GM12878 (cell line): ENCODE results near the gene ELMOD3. TPM values are rescaled to one million over a fixed set of nuclear protein-coding genes. Genes with fewer than 3 reads are reported as not detected.

Experiments used
- ATAC-seq: fragments of 200-7000 bp; cut with Tn5 transposase; 3 replicates; pipeline ENCODE4 v1.9.1; 2020; ENCODE audit warnings: mild to moderate bottlenecking, moderate library complexity
- BruUV-seq: library from RNA; stranded (reverse); fragments of 400-500 nt; replicated peaks from 2 replicates; lab custom pipeline; 2021; lab: Mats Ljungman, UMichigan
- CTCF ChIA-PET: fragments of 300-600 bp; sonication (Branson Sonifier 250); formaldehyde crosslinking; extraction: SDS; loops from one replicate; lab custom pipeline; 2021; ENCODE audit warnings: inconsistent platforms; lab: Yijun Ruan, JAX
- POLR2A ChIA-PET: fragments of 350-600 bp; formaldehyde crosslinking; extraction: SDS; loops from one replicate; lab custom pipeline; 2021; ENCODE audit warnings: inconsistent platforms; lab: Charles Lee
- RAD21 ChIA-PET: fragments of 300-600 bp; sonication (Branson Sonifier 250); formaldehyde crosslinking; loops from one replicate; lab custom pipeline; 2023; ENCODE audit warnings: antibody characterized with exemption; ENCODE audit not compliant: unreplicated experiment; lab: Charles Lee
- SMC1A ChIA-PET: fragments of 300-600 bp; sonication (Branson Sonifier 250); formaldehyde crosslinking; loops from one replicate; lab custom pipeline; 2023; ENCODE audit not compliant: unreplicated experiment, uncharacterized antibody; lab: Charles Lee
- DNase-seq: peaks from one replicate; pipeline ENCODE4 v3.0.0-alpha.2; 2011; ENCODE audit warnings: low read depth, low spot score
- FAIRE-seq: peaks from 3 replicates; lab custom pipeline; 2011; peaks lifted over from hg19 to GRCh38; lab: Jason Lieb, UNC
- H2AFZ ChIP-seq: 2 replicates; pipeline ENCODE4 v1.6.0; 2011; ENCODE audit warnings: low read depth, low read length, control low read depth; ENCODE audit not compliant: control insufficient read depth
- H3K27ac ChIP-seq: 2 replicates; pipeline ENCODE4 v1.5.1; 2011; ENCODE audit warnings: control low read depth; ENCODE audit not compliant: control insufficient read depth, insufficient read depth
- H3K27me3 ChIP-seq, 2 experiments: replicated peaks in 1 of 2; 2 replicates each; pipeline versions ENCODE4 v1.6.0 to v1.6.1; 2011; ENCODE audit warnings: low read length in 1 of 2; ENCODE audit not compliant: control insufficient read depth in 2 of 2, insufficient read depth in 2 of 2
- H3K36me3 ChIP-seq, 2 experiments: 2 replicates each; pipeline ENCODE4 v1.5.1; 2011; ENCODE audit warnings: low read length in 1 of 2; ENCODE audit not compliant: control insufficient read depth in 2 of 2, insufficient read depth in 2 of 2
- H3K4me1 ChIP-seq: 2 replicates; pipeline ENCODE4 v1.6.1; 2011; ENCODE audit warnings: mild to moderate bottlenecking, low read length, moderate library complexity, mixed read lengths; ENCODE audit not compliant: control insufficient read depth, insufficient read depth
- H3K4me2 ChIP-seq: 2 replicates; pipeline ENCODE4 v1.6.0; 2011; ENCODE audit warnings: control low read depth; ENCODE audit not compliant: control insufficient read depth, insufficient read depth
- H3K4me3 ChIP-seq: fragments of 200-600 bp; sonication (generic); 2 replicates; pipeline ENCODE4 v1.5.1; 2016
- H3K79me2 ChIP-seq: 2 replicates; pipeline ENCODE4 v1.6.0; 2011; ENCODE audit warnings: low read length; ENCODE audit not compliant: control insufficient read depth, insufficient read depth
- H3K9ac ChIP-seq: 2 replicates; pipeline ENCODE4 v1.8.0; 2011; ENCODE audit warnings: low read length, control low read depth, mixed read lengths; ENCODE audit not compliant: control insufficient read depth, insufficient read depth
- H3K9me3 ChIP-seq: replicated peaks from 3 replicates; pipeline ENCODE4 v1.5.1; 2011; ENCODE audit warnings: mild to moderate bottlenecking, low read length; ENCODE audit not compliant: control insufficient read depth, insufficient read depth
- H4K20me1 ChIP-seq: 2 replicates; pipeline ENCODE4 v1.6.0; 2011; ENCODE audit not compliant: control insufficient read depth, insufficient read depth
- BCL3 ChIP-seq: IDR thresholded peaks from 2 replicates; pipeline ENCODE4 v1.6.1; 2011; ENCODE audit warnings: borderline replicate concordance, low read depth, mild to moderate bottlenecking, moderate library complexity, low read length; ENCODE audit not compliant: insufficient read depth, poor library complexity, severe bottlenecking
- CEBPB ChIP-seq, 2 experiments: fragments of 150-350 bp in 1 of 2; IDR thresholded peaks; 2 replicates each; pipeline ENCODE4 v1.6.1; 2012 to 2014; ENCODE audit warnings: low read depth in 2 of 2, low read length in 2 of 2, borderline replicate concordance in 1 of 2, inconsistent platforms in 1 of 2
- EED ChIP-seq: sonication (generic); IDR thresholded peaks from 2 replicates; pipeline ENCODE4 v1.6.1; 2016; ENCODE audit warnings: antibody characterized with exemption, low read depth
- MEF2A ChIP-seq: IDR thresholded peaks from 2 replicates; pipeline ENCODE4 v1.6.1; 2011; ENCODE audit warnings: low read depth, mild to moderate bottlenecking, low read length, moderate library complexity; ENCODE audit not compliant: insufficient read depth
- MEF2B ChIP-seq: fragments of 450-650 bp; IDR thresholded peaks from 2 replicates; pipeline ENCODE4 v1.6.1; 2018; ENCODE audit warnings: mild to moderate bottlenecking, moderate library complexity; ENCODE audit not compliant: partially characterized antibody, poor library complexity, severe bottlenecking
- MTA3 ChIP-seq: IDR thresholded peaks from 2 replicates; pipeline ENCODE4 v1.6.1; 2012; ENCODE audit warnings: low read length, inconsistent platforms, borderline replicate concordance
- MYC ChIP-seq: IDR thresholded peaks from 2 replicates; pipeline ENCODE4 v1.6.1; 2011; ENCODE audit warnings: mild to moderate bottlenecking, low read length, moderate library complexity, inconsistent platforms; ENCODE audit not compliant: insufficient read depth, insufficient replicate concordance, insufficient read length, severe bottlenecking
- NBN ChIP-seq: fragments of 450-650 bp; IDR thresholded peaks from 2 replicates; pipeline ENCODE4 v1.6.1; 2016
- NFYB ChIP-seq: IDR thresholded peaks from 2 replicates; pipeline ENCODE4 v1.6.1; 2011; ENCODE audit warnings: low read depth, mild to moderate bottlenecking, low read length, improper control_type of control experiment, moderate library complexity; ENCODE audit not compliant: insufficient read depth
- NR2C1 ChIP-seq: fragments of 450-650 bp; IDR thresholded peaks from 2 replicates; pipeline ENCODE4 v1.6.1; 2017; ENCODE audit warnings: antibody characterized with exemption, mild to moderate bottlenecking, moderate library complexity
- NR2F1 ChIP-seq: fragments of 450-650 bp; conservative IDR thresholded peaks from 2 replicates; pipeline ENCODE4 v1.6.1; 2017; ENCODE audit warnings: mild to moderate bottlenecking
- PKNOX1 ChIP-seq: fragments of 450-650 bp; IDR thresholded peaks from 2 replicates; pipeline ENCODE4 v1.6.1; 2016; ENCODE audit warnings: mild to moderate bottlenecking
- POLR2A ChIP-seq: IDR thresholded peaks from 2 replicates; pipeline ENCODE4 v1.6.1; 2011; ENCODE audit warnings: low read depth, mild to moderate bottlenecking, low read length
- RUNX3 ChIP-seq: IDR thresholded peaks from 2 replicates; pipeline ENCODE4 v1.6.1; 2012; ENCODE audit warnings: low read length, inconsistent platforms
- SMAD5 ChIP-seq: IDR thresholded peaks from 2 replicates; pipeline ENCODE4 v1.6.1; 2016; ENCODE audit warnings: antibody characterized with exemption, low read depth
- SMARCA5 ChIP-seq: fragments of 450-650 bp; IDR thresholded peaks from 2 replicates; pipeline ENCODE4 v1.6.1; 2017; ENCODE audit warnings: mild to moderate bottlenecking
- SMC3 ChIP-seq: IDR thresholded peaks from 2 replicates; pipeline ENCODE4 v1.6.1; 2011; ENCODE audit warnings: low read length, improper control_type of control experiment, borderline replicate concordance
- SP1 ChIP-seq: IDR thresholded peaks from one replicate; pipeline ENCODE4 v1.6.1; 2011; ENCODE audit warnings: low read depth, low read length
- STAT3 ChIP-seq: IDR thresholded peaks from 2 replicates; pipeline ENCODE4 v1.6.1; 2011; ENCODE audit warnings: low read depth, low read length, improper control_type of control experiment
- WGBS: methylation state at CpG from one replicate; pipeline ENCODE4 v1.1.6; 2016; ENCODE audit warnings: low lambda C conversion rate; ENCODE audit not compliant: insufficient replicate concordance, insufficient coverage; ENCODE audit errors: missing lambda C conversion rate; 5-methylcytosine and 5-hydroxymethylcytosine counted together
- in situ Hi-C: fragments of 300-500 bp; cut with MboI; formaldehyde crosslinking; loops from 9 replicates; pipeline ENCODE4 v1.14.3; 2018; ENCODE audit warnings: mixed read lengths
- intact Hi-C: fragments of 100-400 bp; cut with micrococcal nuclease; formaldehyde crosslinking; loops from one replicate; pipeline ENCODE4 v1.14.2; 2022; ENCODE audit not compliant: unreplicated experiment
- polyA plus RNA-seq, 11 experiments: library from polyadenylated mRNA; depleted of rRNA in 4 of 11; unstranded in 6 of 11; stranded (reverse) in 5 of 11; fragments of >200 nt; fragmentation: Nextera tagmentation in 4 of 11; fragmentation: Illumina TruSeq in 1 of 11; extraction: Ambion mirVana in 4 of 11; extraction: Trizol in 1 of 11; gene quantifications; 1 replicate in 1 of 11; 2 replicates in 10 of 11; pipeline versions ENCODE4 v1.2.1 to v1.2.3, GENCODE V29; 2011 to 2016; ENCODE audit warnings: inconsistent platforms in 2 of 11, missing spikeins in 2 of 11, low read depth in 1 of 11
- total RNA-seq, 4 experiments: library from RNA; depleted of rRNA in 3 of 4; stranded (reverse); fragments of >200 nt in 3 of 4; fragmentation: Illumina TruSeq in 1 of 4; extraction: Trizol in 1 of 4; gene quantifications; 2 replicates each; pipeline versions ENCODE4 v1.2.1 to v1.2.3, GENCODE V29; 2013 to 2021
- TF ChIP-seq, protein P1 (sequence below): fragments of 450-650 bp; IDR thresholded peaks from 2 replicates; pipeline ENCODE4 v1.6.1; 2017; ENCODE audit warnings: low read depth, mild to moderate bottlenecking, moderate library complexity

Gene ELMOD3
- total and polyA plus RNA-seq, 10 of the 15 experiments (the other 5 are each of a cell fraction or from before 2014, with no cell fraction given): 1.2 to 19.1 (median 12.5) TPM

- RAD21 ChIA-PET: interaction anchor here (0.7 to 4.5 kb wide), 15 partner anchors 8 to 140 kb away, joined by 3 to 179 read pairs (median 9); partner anchors contain the start of genes CAPG, ELMOD3, GGCX and MAT2A
- SMC1A ChIA-PET: interaction anchor here (0.7 to 7.8 kb wide), 19 partner anchors 11 to 216 kb away, joined by 3 to 201 read pairs (median 6); partner anchors contain the start of genes CAPG, ELMOD3, MAT2A and RETSAT
- peak; percentile 95 for FAIRE-seq
- TF ChIP-seq SMC3 (peak; percentile 99), MYC (no peak), MEF2B (peak; percentile 17), NBN (0 out of 2 replicates have a peak, but pooled peaks have one; percentile 32), POLR2A (peak; percentile 33; the same call in 1 of the 2 replicates), SMAD5 (no peak), EED (no peak), SP1 (peak; percentile 56), NR2F1 (no peak), STAT3 (no peak), NFYB (no peak), MEF2A (no peak), RUNX3 (peak; percentile 36; the same call in 1 of the 2 replicates), MTA3 (no peak), CEBPB (IDR thresholded peaks at IDR 0.05; ENCODE audit: borderline replicate concordance in 1 of 2, low read depth in 2 of 2, low read length in 2 of 2) (no peak), PKNOX1 (peak; percentile 92), BCL3 (no peak), NR2C1 (no peak), SMARCA5 (peak; percentile 64; the same call in 1 of the 2 replicates)
- TF ChIP-seq, protein P1, sequence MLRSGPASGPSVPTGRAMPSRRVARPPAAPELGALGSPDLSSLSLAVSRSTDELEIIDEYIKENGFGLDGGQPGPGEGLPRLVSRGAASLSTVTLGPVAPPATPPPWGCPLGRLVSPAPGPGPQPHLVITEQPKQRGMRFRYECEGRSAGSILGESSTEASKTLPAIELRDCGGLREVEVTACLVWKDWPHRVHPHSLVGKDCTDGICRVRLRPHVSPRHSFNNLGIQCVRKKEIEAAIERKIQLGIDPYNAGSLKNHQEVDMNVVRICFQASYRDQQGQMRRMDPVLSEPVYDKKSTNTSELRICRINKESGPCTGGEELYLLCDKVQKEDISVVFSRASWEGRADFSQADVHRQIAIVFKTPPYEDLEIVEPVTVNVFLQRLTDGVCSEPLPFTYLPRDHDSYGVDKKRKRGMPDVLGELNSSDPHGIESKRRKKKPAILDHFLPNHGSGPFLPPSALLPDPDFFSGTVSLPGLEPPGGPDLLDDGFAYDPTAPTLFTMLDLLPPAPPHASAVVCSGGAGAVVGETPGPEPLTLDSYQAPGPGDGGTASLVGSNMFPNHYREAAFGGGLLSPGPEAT: no peak
Observed at GRCh38 chr2:85420536-85421259, 66.1 kb downstream of the ELMOD3 start.

More at GRCh38 chr2:85420536-85421259, 66.1 kb downstream of the ELMOD3 start:
- intact Hi-C loops (loop anchor here (1.0 to 10.0 kb wide), 4 partner anchors 29 to 394 kb away; no protein-coding TSS in a partner anchor), in situ Hi-C loops (loop anchor here (5.0 kb wide), 1 partner anchor 137 kb away; no protein-coding TSS in a partner anchor)
- POLR2A ChIA-PET: interaction anchor here (0.8 to 2.6 kb wide), 11 partner anchors 15 to 131 kb away, joined by 3 to 33 read pairs (median 3); partner anchors contain the start of gene MAT2A
- no TSS peak for BruUV-seq
- no peak overlapping the region for H3K9ac ChIP-seq
- no peaks in the 10 kb centered on the region for H3K27me3 ChIP-seq
- no peak overlapping the region for H3K4me3 ChIP-seq
- H3K4me1 ChIP-seq: peaks cover 8% of the 10 kb centered on the region
- CTCF ChIA-PET: interaction anchor here (0.7 to 6.7 kb wide), 30 partner anchors 8 to 304 kb away, joined by 3 to 336 read pairs (median 6); partner anchors contain the start of genes CAPG, ELMOD3, GGCX and MAT2A
- peaks cover 4% of the 10 kb centered on the region for H3K79me2 ChIP-seq
- H3K4me2 ChIP-seq: peak overlapping the region; percentile 51; the same call in 1 of the 2 replicates
- no peaks in the 10 kb centered on the region for H3K9me3 ChIP-seq
- H2AFZ ChIP-seq: peak overlapping the region; percentile 88
- H3K36me3 ChIP-seq: no peaks in the 10 kb centered on the region
- no peak overlapping the region for H3K27ac ChIP-seq
- ATAC-seq: peak; percentile 82
- WGBS: 30% methylated on average over 22 of the region's 22 CpGs
- DNase-seq: no peak
- no peaks in the 10 kb centered on the region for H4K20me1 ChIP-seq
